Activated B cell treated with CpG ODN at 0.5 μM for 24 hours (primary cell): Measurements from ENCODE around the gene TEAD1. TPM values are rescaled to one million over a fixed set of nuclear protein-coding genes. Genes with fewer than 3 reads are reported as not detected.

Source experiments
- ATAC-seq: fragments of 200-7000 bp; cut with Tn5 transposase; one replicate; pipeline ENCODE4 v1.10.0; 2021; ENCODE audit warnings: low read depth, mild to moderate bottlenecking, moderate library complexity
- CTCF ChIA-PET: fragments of 350-600 bp; sonication (Branson Sonifier 250); formaldehyde crosslinking; loops from one replicate; lab custom pipeline; 2021; ENCODE audit warnings: antibody characterized with exemption; lab: Charles Lee
- POLR2A ChIA-PET: fragments of 350-600 bp; sonication (Branson Sonifier 250); formaldehyde crosslinking; loops from one replicate; lab custom pipeline; 2021; ENCODE audit warnings: antibody characterized with exemption; lab: Charles Lee
- DNase-seq: peaks from one replicate; pipeline ENCODE4 v3.0.0; 2022
- H3K27ac Mint-ChIP-seq: one replicate; pipeline ENCODE4 v1.8.0; 2020; ENCODE audit warnings: mixed read lengths
- H3K27me3 Mint-ChIP-seq: one replicate; pipeline ENCODE4 v1.8.0; 2021; ENCODE audit warnings: mixed read lengths
- H3K36me3 Mint-ChIP-seq: one replicate; pipeline ENCODE4 v1.8.0; 2021; ENCODE audit warnings: low read depth, mixed read lengths
- H3K4me1 Mint-ChIP-seq: one replicate; pipeline ENCODE4 v1.8.0; 2021; ENCODE audit warnings: mixed read lengths
- H3K4me3 Mint-ChIP-seq: one replicate; pipeline ENCODE4 v1.8.0; 2020; ENCODE audit warnings: mild to moderate bottlenecking, mixed read lengths
- H3K9me3 Mint-ChIP-seq: one replicate; pipeline ENCODE4 v1.8.0; 2020; ENCODE audit warnings: mixed read lengths
- intact Hi-C: fragments of 100-400 bp; cut with micrococcal nuclease; formaldehyde crosslinking; loops from one replicate; pipeline ENCODE4 v1.15.1; 2024
- total RNA-seq: library from RNA; stranded (reverse); gene quantifications from 2 replicates; pipeline ENCODE4 v1.2.3, GENCODE V29; 2022
- TF ChIP-seq, protein P1 (sequence below): fragments of 200-600 bp; IDR thresholded peaks from one replicate; pipeline ENCODE4 v1.8.0; 2022; ENCODE audit warnings: antibody characterized with exemption, mild to moderate bottlenecking

The TEAD1 gene
- total RNA-seq, 1 donor from 2014 or later = 0.07 TPM

DNA sequence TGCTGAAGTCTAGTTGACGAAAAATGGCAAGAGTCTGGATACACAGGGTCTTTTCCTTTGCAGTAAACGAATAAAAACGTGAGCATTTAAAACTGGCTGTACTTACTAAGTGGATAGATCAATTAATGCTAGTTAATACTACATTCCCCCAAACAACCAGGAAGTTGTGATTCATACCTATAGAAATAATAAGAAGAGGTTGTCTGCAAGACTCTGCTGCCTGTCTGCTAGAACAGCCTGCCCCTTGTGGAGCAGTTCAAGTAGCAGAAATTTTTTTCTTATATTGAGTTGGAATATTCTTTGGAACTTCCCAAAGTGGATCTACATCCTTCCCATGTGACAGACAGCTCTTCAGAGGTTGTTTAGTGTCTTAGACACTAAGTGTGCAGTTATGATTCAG is 86.8 kb downstream of the TEAD1 start:
- POLR2A ChIA-PET = no interaction called here
- no peak for ATAC-seq

DNA sequence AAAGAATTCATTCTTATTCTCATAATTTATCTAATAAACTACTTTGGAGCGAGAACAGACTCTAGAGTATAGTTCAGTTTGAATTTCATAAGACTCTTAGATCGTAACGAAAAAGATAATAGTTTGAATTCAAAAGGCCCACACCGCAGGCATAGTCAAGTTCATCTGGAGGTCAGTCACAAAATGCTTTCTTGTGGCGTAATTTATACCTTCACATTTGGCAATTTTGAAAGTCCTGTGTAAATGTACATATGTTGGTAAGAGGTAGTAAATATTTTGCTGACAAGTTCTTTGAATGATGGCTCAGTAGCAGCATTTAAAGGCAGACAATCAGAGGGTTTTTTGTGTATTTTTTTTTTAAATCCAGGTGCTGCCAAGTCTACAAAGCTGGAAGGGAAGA is 88.1 kb downstream of the TEAD1 start:
- Mint-ChIP-seq H3K9me3 (no peaks in the 10 kb centered on the region), H3K4me3 (no peak overlapping the region), H3K4me1 (no peaks in the 10 kb centered on the region), H3K36me3 (no peaks in the 10 kb centered on the region), H3K27me3 (no peaks in the 10 kb centered on the region), H3K27ac (no peak overlapping the region)
- TF ChIP-seq, protein P1, sequence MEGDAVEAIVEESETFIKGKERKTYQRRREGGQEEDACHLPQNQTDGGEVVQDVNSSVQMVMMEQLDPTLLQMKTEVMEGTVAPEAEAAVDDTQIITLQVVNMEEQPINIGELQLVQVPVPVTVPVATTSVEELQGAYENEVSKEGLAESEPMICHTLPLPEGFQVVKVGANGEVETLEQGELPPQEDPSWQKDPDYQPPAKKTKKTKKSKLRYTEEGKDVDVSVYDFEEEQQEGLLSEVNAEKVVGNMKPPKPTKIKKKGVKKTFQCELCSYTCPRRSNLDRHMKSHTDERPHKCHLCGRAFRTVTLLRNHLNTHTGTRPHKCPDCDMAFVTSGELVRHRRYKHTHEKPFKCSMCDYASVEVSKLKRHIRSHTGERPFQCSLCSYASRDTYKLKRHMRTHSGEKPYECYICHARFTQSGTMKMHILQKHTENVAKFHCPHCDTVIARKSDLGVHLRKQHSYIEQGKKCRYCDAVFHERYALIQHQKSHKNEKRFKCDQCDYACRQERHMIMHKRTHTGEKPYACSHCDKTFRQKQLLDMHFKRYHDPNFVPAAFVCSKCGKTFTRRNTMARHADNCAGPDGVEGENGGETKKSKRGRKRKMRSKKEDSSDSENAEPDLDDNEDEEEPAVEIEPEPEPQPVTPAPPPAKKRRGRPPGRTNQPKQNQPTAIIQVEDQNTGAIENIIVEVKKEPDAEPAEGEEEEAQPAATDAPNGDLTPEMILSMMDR = no peak
- intact Hi-C loops = no loop called here
- no peak for DNase-seq
- POLR2A ChIA-PET = no interaction called here
- no peak for ATAC-seq
- CTCF ChIA-PET = no interaction called here

More for the DNA sequence above, 86.8 kb downstream of the TEAD1 start:
- intact Hi-C loops = no loop called here
- H3K36me3 Mint-ChIP-seq = no peaks in the 10 kb centered on the region
- no peaks in the 10 kb centered on the region for H3K27me3 Mint-ChIP-seq
- no peak for DNase-seq
- no peak overlapping the region for H3K4me3 Mint-ChIP-seq
- TF ChIP-seq, protein P1 = no peak
- H3K9me3 Mint-ChIP-seq = no peaks in the 10 kb centered on the region
- CTCF ChIA-PET = no interaction called here
- H3K4me1 Mint-ChIP-seq = no peaks in the 10 kb centered on the region
- no peak overlapping the region for H3K27ac Mint-ChIP-seq

DNA sequence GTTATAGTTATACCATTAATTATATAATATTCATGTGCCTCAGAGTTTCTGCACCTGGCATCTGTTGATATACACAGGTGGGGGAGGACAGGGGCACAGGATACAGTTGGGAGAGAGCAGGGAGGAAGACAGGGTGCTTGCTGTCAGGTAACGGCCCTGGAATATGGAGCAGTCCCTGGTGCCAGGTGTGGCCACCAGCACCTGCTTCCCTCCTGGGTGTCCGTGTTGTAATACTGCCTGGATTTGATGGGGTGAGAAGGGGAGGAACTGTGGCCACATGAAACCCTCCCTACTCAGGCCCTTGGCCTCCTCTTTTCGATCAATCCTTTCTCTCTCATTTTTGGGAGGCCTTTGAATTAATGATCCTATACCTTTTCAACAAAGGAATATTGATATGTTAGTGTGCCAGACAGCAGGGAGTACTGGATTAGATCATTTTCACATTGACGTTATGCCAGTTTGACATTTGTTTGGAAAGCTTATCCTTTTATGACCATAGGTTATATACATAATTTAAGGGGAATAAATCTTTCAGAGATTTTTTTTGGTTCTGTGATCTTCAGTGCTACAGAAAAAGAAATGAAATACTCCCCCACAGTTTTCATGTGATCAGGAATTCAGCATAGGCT is 88.6 kb downstream of the TEAD1 start:
- DNase-seq (no peak), ATAC-seq (no peak)
- no peaks in the 10 kb centered on the region for H3K9me3 Mint-ChIP-seq
- no peaks in the 10 kb centered on the region for H3K36me3 Mint-ChIP-seq
- no peak overlapping the region for H3K4me3 Mint-ChIP-seq
- H3K27me3 Mint-ChIP-seq = no peaks in the 10 kb centered on the region
- intact Hi-C loops = no loop called here
- POLR2A ChIA-PET = no interaction called here
- TF ChIP-seq, protein P1 = no peak
- H3K27ac Mint-ChIP-seq = no peak overlapping the region
- H3K4me1 Mint-ChIP-seq = no peaks in the 10 kb centered on the region
- CTCF ChIA-PET = no interaction called here

GRCh38 chr11:12764187-12764914 is 90.1 kb downstream of the TEAD1 start:
- DNase-seq (no peak), ATAC-seq (no peak)
- Mint-ChIP-seq H3K4me3 (no peak overlapping the region), H3K36me3 (no peaks in the 10 kb centered on the region), H3K27ac (no peak overlapping the region), H3K4me1 (no peaks in the 10 kb centered on the region), H3K27me3 (peaks cover 2% of the 10 kb centered on the region), H3K9me3 (no peaks in the 10 kb centered on the region)
- intact Hi-C loops = no loop called here
- CTCF ChIA-PET = no interaction called here
- TF ChIP-seq, protein P1 = no peak
- POLR2A ChIA-PET = no interaction called here

DNA sequence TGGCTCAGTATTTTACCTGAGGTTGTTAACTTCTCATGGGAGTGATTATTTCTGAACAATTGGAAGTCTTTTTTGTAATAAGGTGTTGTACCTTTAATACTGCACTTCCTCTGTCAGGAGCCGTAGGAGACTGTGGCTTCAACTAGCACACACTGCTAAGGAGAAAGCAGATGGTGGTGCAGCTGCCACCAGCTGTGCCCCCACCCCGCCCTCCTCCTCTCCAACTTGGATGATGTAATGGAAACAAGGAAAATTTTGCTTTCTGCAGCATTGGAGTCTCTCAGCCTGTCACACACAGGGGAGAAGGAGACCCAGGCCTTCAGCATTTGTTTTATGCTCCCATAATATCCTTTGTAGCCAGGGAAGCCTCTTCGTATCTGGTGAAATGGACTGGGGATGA is 91.2 kb downstream of the TEAD1 start:
- Mint-ChIP-seq H3K4me3 (no peak overlapping the region), H3K27ac (no peak overlapping the region), H3K27me3 (peaks cover 2% of the 10 kb centered on the region), H3K4me1 (no peaks in the 10 kb centered on the region), H3K36me3 (no peaks in the 10 kb centered on the region), H3K9me3 (no peaks in the 10 kb centered on the region)
- ChIA-PET CTCF (no interaction called here), POLR2A (no interaction called here)
- DNase-seq (no peak), ATAC-seq (no peak)
- intact Hi-C loops = no loop called here
- TF ChIP-seq, protein P1 = no peak
